GM12878 (cell line): ENCODE measurements around the gene RRAGB. TPM values are rescaled to one million over a fixed set of nuclear protein-coding genes. Genes with fewer than 3 reads are reported as not detected.
A peak's percentile ranks its signal among the peaks of the same experiment; 100 is the strongest.

Source experiments
- ATAC-seq: fragments of 200-7000 bp; cut with Tn5 transposase; 3 replicates; pipeline ENCODE4 v1.9.1; 2020; ENCODE audit warnings: mild to moderate bottlenecking, moderate library complexity
- BruUV-seq: library from RNA; stranded (reverse); fragments of 400-500 nt; replicated peaks from 2 replicates; lab custom pipeline; 2021; lab: Mats Ljungman, UMichigan
- CTCF ChIA-PET: fragments of 300-600 bp; sonication (Branson Sonifier 250); formaldehyde crosslinking; extraction: SDS; loops from one replicate; lab custom pipeline; 2021; ENCODE audit warnings: inconsistent platforms; lab: Yijun Ruan, JAX
- POLR2A ChIA-PET: fragments of 350-600 bp; formaldehyde crosslinking; extraction: SDS; loops from one replicate; lab custom pipeline; 2021; ENCODE audit warnings: inconsistent platforms; lab: Charles Lee
- RAD21 ChIA-PET: fragments of 300-600 bp; sonication (Branson Sonifier 250); formaldehyde crosslinking; loops from one replicate; lab custom pipeline; 2023; ENCODE audit warnings: antibody characterized with exemption; ENCODE audit not compliant: unreplicated experiment; lab: Charles Lee
- SMC1A ChIA-PET: fragments of 300-600 bp; sonication (Branson Sonifier 250); formaldehyde crosslinking; loops from one replicate; lab custom pipeline; 2023; ENCODE audit not compliant: unreplicated experiment, uncharacterized antibody; lab: Charles Lee
- DNase-seq: peaks from one replicate; pipeline ENCODE4 v3.0.0-alpha.2; 2011; ENCODE audit warnings: low read depth, low spot score
- FAIRE-seq: peaks from 3 replicates; lab custom pipeline; 2011; peaks lifted over from hg19 to GRCh38; lab: Jason Lieb, UNC
- H2AFZ ChIP-seq: 2 replicates; pipeline ENCODE4 v1.6.0; 2011; ENCODE audit warnings: low read depth, low read length, control low read depth; ENCODE audit not compliant: control insufficient read depth
- H3K27ac ChIP-seq: 2 replicates; pipeline ENCODE4 v1.5.1; 2011; ENCODE audit warnings: control low read depth; ENCODE audit not compliant: control insufficient read depth, insufficient read depth
- H3K27me3 ChIP-seq, 2 experiments: replicated peaks in 1 of 2; 2 replicates each; pipeline versions ENCODE4 v1.6.0 to v1.6.1; 2011; ENCODE audit warnings: low read length in 1 of 2; ENCODE audit not compliant: control insufficient read depth in 2 of 2, insufficient read depth in 2 of 2
- H3K36me3 ChIP-seq, 2 experiments: 2 replicates each; pipeline ENCODE4 v1.5.1; 2011; ENCODE audit warnings: low read length in 1 of 2; ENCODE audit not compliant: control insufficient read depth in 2 of 2, insufficient read depth in 2 of 2
- H3K4me1 ChIP-seq: 2 replicates; pipeline ENCODE4 v1.6.1; 2011; ENCODE audit warnings: mild to moderate bottlenecking, low read length, moderate library complexity, mixed read lengths; ENCODE audit not compliant: control insufficient read depth, insufficient read depth
- H3K4me2 ChIP-seq: 2 replicates; pipeline ENCODE4 v1.6.0; 2011; ENCODE audit warnings: control low read depth; ENCODE audit not compliant: control insufficient read depth, insufficient read depth
- H3K4me3 ChIP-seq: fragments of 200-600 bp; sonication (generic); 2 replicates; pipeline ENCODE4 v1.5.1; 2016
- H3K79me2 ChIP-seq: 2 replicates; pipeline ENCODE4 v1.6.0; 2011; ENCODE audit warnings: low read length; ENCODE audit not compliant: control insufficient read depth, insufficient read depth
- H3K9ac ChIP-seq: 2 replicates; pipeline ENCODE4 v1.8.0; 2011; ENCODE audit warnings: low read length, control low read depth, mixed read lengths; ENCODE audit not compliant: control insufficient read depth, insufficient read depth
- H3K9me3 ChIP-seq: replicated peaks from 3 replicates; pipeline ENCODE4 v1.5.1; 2011; ENCODE audit warnings: mild to moderate bottlenecking, low read length; ENCODE audit not compliant: control insufficient read depth, insufficient read depth
- H4K20me1 ChIP-seq: 2 replicates; pipeline ENCODE4 v1.6.0; 2011; ENCODE audit not compliant: control insufficient read depth, insufficient read depth
- CHD2 ChIP-seq: IDR thresholded peaks from 2 replicates; pipeline ENCODE4 v1.6.1; 2011; ENCODE audit warnings: low read depth, low read length, improper control_type of control experiment, borderline replicate concordance
- CREM ChIP-seq: IDR thresholded peaks from 2 replicates; pipeline ENCODE4 v1.6.1; 2014; ENCODE audit warnings: antibody characterized with exemption, low read depth
- FOXK2 ChIP-seq: fragments of 450-650 bp; IDR thresholded peaks from 2 replicates; pipeline ENCODE4 v1.6.1; 2017; ENCODE audit warnings: mild to moderate bottlenecking, moderate library complexity
- KDM1A ChIP-seq: fragments of 200-600 bp; sonication (generic); IDR thresholded peaks from 2 replicates; pipeline ENCODE4 v1.6.1; 2016; ENCODE audit warnings: borderline replicate concordance
- NFIC ChIP-seq: IDR thresholded peaks from 2 replicates; pipeline ENCODE4 v1.6.1; 2012; ENCODE audit warnings: low read depth, mild to moderate bottlenecking, inconsistent platforms, low read length, moderate library complexity
- NFXL1 ChIP-seq: fragments of 450-650 bp; IDR thresholded peaks from 2 replicates; pipeline ENCODE4 v1.6.1; 2017; ENCODE audit warnings: antibody characterized with exemption, mild to moderate bottlenecking, borderline replicate concordance
- NR2C1 ChIP-seq: fragments of 450-650 bp; IDR thresholded peaks from 2 replicates; pipeline ENCODE4 v1.6.1; 2017; ENCODE audit warnings: antibody characterized with exemption, mild to moderate bottlenecking, moderate library complexity
- SP1 ChIP-seq: IDR thresholded peaks from one replicate; pipeline ENCODE4 v1.6.1; 2011; ENCODE audit warnings: low read depth, low read length
- SPI1 ChIP-seq: IDR thresholded peaks from 2 replicates; pipeline ENCODE4 v1.6.1; 2011; ENCODE audit warnings: low read depth, mild to moderate bottlenecking, low read length, moderate library complexity, borderline replicate concordance; ENCODE audit not compliant: insufficient read depth
- TAF1 ChIP-seq: IDR thresholded peaks from 2 replicates; pipeline ENCODE4 v1.6.1; 2011; ENCODE audit warnings: mild to moderate bottlenecking, low read depth, low read length, borderline replicate concordance
- ZNF274 ChIP-seq: IDR thresholded peaks from one replicate; pipeline ENCODE4 v1.8.0; 2011; ENCODE audit not compliant: insufficient read length, insufficient read depth
- WGBS: methylation state at CpG from one replicate; pipeline ENCODE4 v1.1.6; 2016; ENCODE audit warnings: low lambda C conversion rate; ENCODE audit not compliant: insufficient replicate concordance, insufficient coverage; ENCODE audit errors: missing lambda C conversion rate; 5-methylcytosine and 5-hydroxymethylcytosine counted together
- in situ Hi-C: fragments of 300-500 bp; cut with MboI; formaldehyde crosslinking; loops from 9 replicates; pipeline ENCODE4 v1.14.3; 2018; ENCODE audit warnings: mixed read lengths
- intact Hi-C: fragments of 100-400 bp; cut with micrococcal nuclease; formaldehyde crosslinking; loops from one replicate; pipeline ENCODE4 v1.14.2; 2022; ENCODE audit not compliant: unreplicated experiment
- polyA plus RNA-seq, 11 experiments: library from polyadenylated mRNA; depleted of rRNA in 4 of 11; unstranded in 6 of 11; stranded (reverse) in 5 of 11; fragments of >200 nt; fragmentation: Nextera tagmentation in 4 of 11; fragmentation: Illumina TruSeq in 1 of 11; extraction: Ambion mirVana in 4 of 11; extraction: Trizol in 1 of 11; gene quantifications; 1 replicate in 1 of 11; 2 replicates in 10 of 11; pipeline versions ENCODE4 v1.2.1 to v1.2.3, GENCODE V29; 2011 to 2016; ENCODE audit warnings: inconsistent platforms in 2 of 11, missing spikeins in 2 of 11, low read depth in 1 of 11
- total RNA-seq, 4 experiments: library from RNA; depleted of rRNA in 3 of 4; stranded (reverse); fragments of >200 nt in 3 of 4; fragmentation: Illumina TruSeq in 1 of 4; extraction: Trizol in 1 of 4; gene quantifications; 2 replicates each; pipeline versions ENCODE4 v1.2.1 to v1.2.3, GENCODE V29; 2013 to 2021
- TF ChIP-seq, protein P1 (sequence below): fragments of 150-350 bp; IDR thresholded peaks from 2 replicates; pipeline ENCODE4 v1.6.1; 2016; ENCODE audit warnings: low read depth, low read length
- TF ChIP-seq, protein P2 (sequence below): IDR thresholded peaks from 2 replicates; pipeline ENCODE4 v1.6.1; 2012; ENCODE audit warnings: low read depth, low read length, improper control_type of control experiment
- TF ChIP-seq, protein P3 (sequence below): fragments of 450-650 bp; IDR thresholded peaks from 2 replicates; pipeline ENCODE4 v1.6.1; 2017; ENCODE audit warnings: mild to moderate bottlenecking, low read depth, inconsistent platforms; ENCODE audit not compliant: poor library complexity, severe bottlenecking

RRAGB gene
- total and polyA plus RNA-seq, 10 of the 15 experiments (the other 5 are each of a cell fraction or from before 2014, with no cell fraction given), result 8.2 to 30.8 (median 12.0) TPM

DNA sequence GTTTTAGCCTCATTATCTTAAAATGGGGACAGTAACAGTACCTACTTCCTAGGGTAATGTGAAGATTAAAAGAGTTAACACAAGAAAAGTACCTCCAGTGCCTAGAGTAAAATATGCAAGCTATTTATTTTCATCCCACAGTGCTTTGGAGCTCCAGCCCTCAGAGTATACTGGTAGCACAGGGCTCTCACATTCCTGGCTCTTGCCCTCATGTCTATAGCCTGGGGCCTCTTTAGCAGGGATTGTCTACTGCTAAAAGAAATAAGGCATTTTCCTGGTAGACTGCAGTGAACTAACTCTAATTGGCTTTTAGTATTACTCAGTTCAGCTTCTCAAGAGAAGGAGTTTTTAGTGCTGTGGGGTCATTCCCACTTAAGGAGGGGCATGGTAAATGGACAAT is 60.8 kb downstream of the RRAGB start:
- ATAC-seq (no peak), DNase-seq (no peak), FAIRE-seq (no peak)
- ChIA-PET SMC1A (no interaction called here), RAD21 (interaction anchor here (1.1 kb wide), 1 partner anchor 23 kb away, joined by 4 read pairs; no protein-coding TSS in a partner anchor), POLR2A (no interaction called here), CTCF (no interaction called here)
- H2AFZ ChIP-seq, result no peak overlapping the region
- no peaks in the 10 kb centered on the region for H3K4me1 ChIP-seq
- H3K79me2 ChIP-seq, result no peaks in the 10 kb centered on the region
- no peaks in the 10 kb centered on the region for H3K27me3 ChIP-seq
- peaks cover 0 to 3% of the 10 kb centered on the region in 2 experiments; a peak in 1 of 4 replicates for H3K36me3 ChIP-seq
- BruUV-seq, result no TSS peak
- no peak overlapping the region for H3K27ac ChIP-seq
- intact Hi-C loops, result no loop called here
- no peak overlapping the region for H3K4me2 ChIP-seq
- TF ChIP-seq CREM (no peak), SPI1 (no peak), NFIC (no peak), FOXK2 (no peak), CHD2 (no peak)
- no peaks in the 10 kb centered on the region for H4K20me1 ChIP-seq
- no peaks in the 10 kb centered on the region; the same call in 2 of the 3 replicates for H3K9me3 ChIP-seq
- H3K4me3 ChIP-seq, result no peak overlapping the region
- in situ Hi-C loops, result no loop called here
- no peak overlapping the region for H3K9ac ChIP-seq

DNA sequence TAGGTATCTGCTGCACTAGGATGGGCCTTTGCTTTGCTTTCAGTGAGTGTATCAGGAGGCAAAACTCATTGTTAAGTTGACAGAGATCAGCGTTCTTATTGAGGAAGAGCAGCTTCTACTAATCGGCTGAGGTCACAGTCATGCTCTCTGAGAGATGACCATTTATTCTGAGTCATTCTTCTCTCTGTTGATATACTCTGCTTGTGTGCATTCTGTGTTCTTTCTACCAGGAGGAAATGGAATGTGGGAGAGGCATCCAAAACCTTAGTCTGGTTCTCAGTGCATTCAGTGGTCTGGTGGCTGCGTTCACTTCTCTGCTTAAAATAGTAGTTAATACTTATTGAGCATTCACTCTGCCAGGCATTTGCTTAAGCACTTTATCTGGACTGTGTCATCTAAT is 66.2 kb downstream of the RRAGB start:
- Histone ChIP-seq H3K4me2 (no peak overlapping the region), H3K27ac (no peak overlapping the region), H4K20me1 (no peaks in the 10 kb centered on the region), H3K9ac (no peak overlapping the region), H3K36me3 (no peaks in the 10 kb centered on the region), H3K9me3 (no peaks in the 10 kb centered on the region; the same call in 2 of the 3 replicates), H3K4me3 (no peak overlapping the region), H3K4me1 (0 out of 2 replicates have a peak, but pooled peaks cover 4% of the 10 kb centered on the region), H3K27me3 (no peaks in the 10 kb centered on the region), H3K79me2 (no peaks in the 10 kb centered on the region), H2AFZ (no peak overlapping the region)
- in situ Hi-C loops, result no loop called here
- ChIA-PET CTCF (no interaction called here), RAD21 (no interaction called here), POLR2A (no interaction called here), SMC1A (no interaction called here)
- DNase-seq (no peak), FAIRE-seq (no peak), ATAC-seq (peak; percentile 57)
- BruUV-seq, result no TSS peak
- WGBS, result 70% methylated on average over 3 of the region's 3 CpGs
- intact Hi-C loops, result no loop called here
- TF ChIP-seq, protein P1, sequence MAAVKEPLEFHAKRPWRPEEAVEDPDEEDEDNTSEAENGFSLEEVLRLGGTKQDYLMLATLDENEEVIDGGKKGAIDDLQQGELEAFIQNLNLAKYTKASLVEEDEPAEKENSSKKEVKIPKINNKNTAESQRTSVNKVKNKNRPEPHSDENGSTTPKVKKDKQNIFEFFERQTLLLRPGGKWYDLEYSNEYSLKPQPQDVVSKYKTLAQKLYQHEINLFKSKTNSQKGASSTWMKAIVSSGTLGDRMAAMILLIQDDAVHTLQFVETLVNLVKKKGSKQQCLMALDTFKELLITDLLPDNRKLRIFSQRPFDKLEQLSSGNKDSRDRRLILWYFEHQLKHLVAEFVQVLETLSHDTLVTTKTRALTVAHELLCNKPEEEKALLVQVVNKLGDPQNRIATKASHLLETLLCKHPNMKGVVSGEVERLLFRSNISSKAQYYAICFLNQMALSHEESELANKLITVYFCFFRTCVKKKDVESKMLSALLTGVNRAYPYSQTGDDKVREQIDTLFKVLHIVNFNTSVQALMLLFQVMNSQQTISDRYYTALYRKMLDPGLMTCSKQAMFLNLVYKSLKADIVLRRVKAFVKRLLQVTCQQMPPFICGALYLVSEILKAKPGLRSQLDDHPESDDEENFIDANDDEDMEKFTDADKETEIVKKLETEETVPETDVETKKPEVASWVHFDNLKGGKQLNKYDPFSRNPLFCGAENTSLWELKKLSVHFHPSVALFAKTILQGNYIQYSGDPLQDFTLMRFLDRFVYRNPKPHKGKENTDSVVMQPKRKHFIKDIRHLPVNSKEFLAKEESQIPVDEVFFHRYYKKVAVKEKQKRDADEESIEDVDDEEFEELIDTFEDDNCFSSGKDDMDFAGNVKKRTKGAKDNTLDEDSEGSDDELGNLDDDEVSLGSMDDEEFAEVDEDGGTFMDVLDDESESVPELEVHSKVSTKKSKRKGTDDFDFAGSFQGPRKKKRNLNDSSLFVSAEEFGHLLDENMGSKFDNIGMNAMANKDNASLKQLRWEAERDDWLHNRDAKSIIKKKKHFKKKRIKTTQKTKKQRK, result no peak
- TF ChIP-seq NFXL1 (no peak), NR2C1 (no peak), KDM1A (no peak), TAF1 (no peak), SP1 (no peak), ZNF274 (no peak)
- TF ChIP-seq, protein P2, sequence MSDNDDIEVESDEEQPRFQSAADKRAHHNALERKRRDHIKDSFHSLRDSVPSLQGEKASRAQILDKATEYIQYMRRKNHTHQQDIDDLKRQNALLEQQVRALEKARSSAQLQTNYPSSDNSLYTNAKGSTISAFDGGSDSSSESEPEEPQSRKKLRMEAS, result no peak
- TF ChIP-seq, protein P3, sequence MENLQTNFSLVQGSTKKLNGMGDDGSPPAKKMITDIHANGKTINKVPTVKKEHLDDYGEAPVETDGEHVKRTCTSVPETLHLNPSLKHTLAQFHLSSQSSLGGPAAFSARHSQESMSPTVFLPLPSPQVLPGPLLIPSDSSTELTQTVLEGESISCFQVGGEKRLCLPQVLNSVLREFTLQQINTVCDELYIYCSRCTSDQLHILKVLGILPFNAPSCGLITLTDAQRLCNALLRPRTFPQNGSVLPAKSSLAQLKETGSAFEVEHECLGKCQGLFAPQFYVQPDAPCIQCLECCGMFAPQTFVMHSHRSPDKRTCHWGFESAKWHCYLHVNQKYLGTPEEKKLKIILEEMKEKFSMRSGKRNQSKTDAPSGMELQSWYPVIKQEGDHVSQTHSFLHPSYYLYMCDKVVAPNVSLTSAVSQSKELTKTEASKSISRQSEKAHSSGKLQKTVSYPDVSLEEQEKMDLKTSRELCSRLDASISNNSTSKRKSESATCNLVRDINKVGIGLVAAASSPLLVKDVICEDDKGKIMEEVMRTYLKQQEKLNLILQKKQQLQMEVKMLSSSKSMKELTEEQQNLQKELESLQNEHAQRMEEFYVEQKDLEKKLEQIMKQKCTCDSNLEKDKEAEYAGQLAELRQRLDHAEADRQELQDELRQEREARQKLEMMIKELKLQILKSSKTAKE, result no peak
